Peyer's patch (tissue), 4 donors: ENCODE measurements around the gene ZNF74.

Experiments
- POLR2A ChIP-seq, 2 donors: fragments of 450-650 bp; IDR thresholded peaks; one replicate each; pipeline ENCODE4 v1.5.1; 2017; ENCODE audit warnings: antibody characterized with exemption in 2 of 2, mild to moderate bottlenecking in 2 of 2, moderate library complexity in 2 of 2
- TF ChIP-seq, protein P1 (sequence below), 6 experiments: fragments of 450-650 bp in 4 of 6; fragments of 200-600 bp in 2 of 6; sonication (generic) in 1 of 6; IDR thresholded peaks; one replicate each; pipeline ENCODE4 v1.5.1; 2017 to 2019; ENCODE audit warnings: antibody characterized with exemption in 6 of 6, mild to moderate bottlenecking in 3 of 6, moderate library complexity in 1 of 6

DNA sequence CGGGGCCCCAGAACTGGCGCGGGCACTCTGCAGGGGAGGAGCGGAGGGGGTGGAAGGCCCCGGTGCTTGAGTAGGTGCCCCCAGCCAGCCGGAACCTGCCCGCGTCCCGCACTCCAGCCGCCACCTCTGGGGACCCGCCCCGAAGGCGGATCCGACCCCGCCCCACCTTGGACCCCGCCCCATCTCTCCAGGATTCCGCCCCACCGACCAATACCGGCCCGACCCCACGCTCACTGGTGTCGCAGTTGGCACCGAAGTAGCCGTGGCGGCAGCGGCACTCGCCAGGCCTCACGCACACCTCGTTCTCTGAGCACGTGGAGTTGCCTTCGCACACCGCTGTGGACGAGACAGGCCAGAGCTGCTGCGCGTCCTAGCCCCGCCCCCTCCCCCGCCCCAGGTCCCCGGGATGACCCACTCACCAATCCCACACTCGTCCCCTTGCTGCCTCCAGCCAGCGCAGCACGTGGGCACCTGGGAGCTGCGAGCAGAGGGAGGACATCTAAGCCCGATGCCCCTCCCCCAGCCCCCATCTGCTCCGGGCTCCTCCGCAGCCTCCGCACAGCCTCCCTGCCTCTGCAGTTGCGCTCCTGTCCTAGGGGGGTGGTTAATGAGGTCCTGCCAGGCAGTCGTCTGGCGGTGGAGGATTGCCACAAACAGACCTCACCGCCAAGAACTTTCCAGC, 37.7 kb downstream of the ZNF74 start:
- TF ChIP-seq POLR2A (IDR thresholded peaks at IDR 0.05), result no peak
- TF ChIP-seq, protein P1, sequence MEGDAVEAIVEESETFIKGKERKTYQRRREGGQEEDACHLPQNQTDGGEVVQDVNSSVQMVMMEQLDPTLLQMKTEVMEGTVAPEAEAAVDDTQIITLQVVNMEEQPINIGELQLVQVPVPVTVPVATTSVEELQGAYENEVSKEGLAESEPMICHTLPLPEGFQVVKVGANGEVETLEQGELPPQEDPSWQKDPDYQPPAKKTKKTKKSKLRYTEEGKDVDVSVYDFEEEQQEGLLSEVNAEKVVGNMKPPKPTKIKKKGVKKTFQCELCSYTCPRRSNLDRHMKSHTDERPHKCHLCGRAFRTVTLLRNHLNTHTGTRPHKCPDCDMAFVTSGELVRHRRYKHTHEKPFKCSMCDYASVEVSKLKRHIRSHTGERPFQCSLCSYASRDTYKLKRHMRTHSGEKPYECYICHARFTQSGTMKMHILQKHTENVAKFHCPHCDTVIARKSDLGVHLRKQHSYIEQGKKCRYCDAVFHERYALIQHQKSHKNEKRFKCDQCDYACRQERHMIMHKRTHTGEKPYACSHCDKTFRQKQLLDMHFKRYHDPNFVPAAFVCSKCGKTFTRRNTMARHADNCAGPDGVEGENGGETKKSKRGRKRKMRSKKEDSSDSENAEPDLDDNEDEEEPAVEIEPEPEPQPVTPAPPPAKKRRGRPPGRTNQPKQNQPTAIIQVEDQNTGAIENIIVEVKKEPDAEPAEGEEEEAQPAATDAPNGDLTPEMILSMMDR (IDR thresholded peaks at IDR 0.05), result no peak
